Sigmoid colon (tissue), 4 donors: ENCODE results near the gene GPR137B.

ENCODE experiments used
- CTCF ChIP-seq, 4 experiments: fragments of 450-650 bp in 3 of 4; fragments of 200-600 bp in 1 of 4; IDR thresholded peaks; one replicate each; pipeline ENCODE4 v1.5.1; 2016 to 2019; ENCODE audit warnings: antibody characterized with exemption in 4 of 4, mild to moderate bottlenecking in 3 of 4, moderate library complexity in 2 of 4
- EP300 ChIP-seq, 4 donors: sonication (generic); formaldehyde crosslinking; IDR thresholded peaks; one replicate each; pipeline ENCODE4 v1.6.1; 2017; ENCODE audit warnings: antibody characterized with exemption in 4 of 4
- POLR2A ChIP-seq, 2 donors: fragments of 450-650 bp; IDR thresholded peaks; one replicate each; pipeline ENCODE4 v1.6.1; 2016; ENCODE audit warnings: antibody characterized with exemption in 2 of 2, mild to moderate bottlenecking in 2 of 2, moderate library complexity in 2 of 2
- POLR2AphosphoS5 ChIP-seq, 4 donors: sonication (generic); formaldehyde crosslinking; IDR thresholded peaks; one replicate each; pipeline ENCODE4 v1.6.1; 2017; ENCODE audit warnings: antibody characterized with exemption in 4 of 4

- TF ChIP-seq CTCF (IDR thresholded peaks at IDR 0.05), result no peak
- no peak for TF ChIP-seq POLR2A (IDR thresholded peaks at IDR 0.05)
- TF ChIP-seq POLR2AphosphoS5 (IDR thresholded peaks at IDR 0.05), result no peak
- TF ChIP-seq EP300 (IDR thresholded peaks at IDR 0.05), result no peak
These were observed 30.6 kb upstream of the GPR137B start for GRCh38 chr1:236111527-236112331.
